ENCODE measurements around the gene SORCS2.

SORCS2 gene

GRCh38 chr4:7650606-7651385 lies 458.5 kb downstream of the SORCS2 start:
- TF ChIP-seq RAD21 (IDR thresholded peaks at IDR 0.05; ENCODE audit: low read depth) (peak; percentile 66), EP300 (IDR thresholded peaks at IDR 0.05; ENCODE audit: borderline replicate concordance) (no peak)

GRCh38 chr4:7651461-7651921 lies 459.2 kb downstream of the SORCS2 start:
- TF ChIP-seq USF1 (IDR thresholded peaks at IDR 0.05) (no peak), EP300 (IDR thresholded peaks at IDR 0.05; ENCODE audit: borderline replicate concordance) (no peak), EGR1 (IDR thresholded peaks at IDR 0.05) (no peak), YY1 (IDR thresholded peaks at IDR 0.05; ENCODE audit: low read depth) (no peak), REST (IDR thresholded peaks at IDR 0.05; ENCODE audit: low read depth) (no peak), TCF12 (IDR thresholded peaks at IDR 0.05; ENCODE audit: low read depth) (no peak), FOXM1 (IDR thresholded peaks at IDR 0.05; ENCODE audit: borderline replicate concordance, low read depth) (no peak), ZBTB7A (IDR thresholded peaks at IDR 0.05; ENCODE audit: low read depth) (no peak), RAD21 (IDR thresholded peaks at IDR 0.05; ENCODE audit: low read depth) (no peak)

- TF ChIP-seq FOXM1 (IDR thresholded peaks at IDR 0.05; ENCODE audit: borderline replicate concordance, low read depth) (no peak), NFIC (IDR thresholded peaks at IDR 0.05) (no peak), TAF1 (IDR thresholded peaks at IDR 0.05; ENCODE audit: low read depth) (no peak), REST (IDR thresholded peaks at IDR 0.05; ENCODE audit: low read depth) (no peak), ZBTB7A (IDR thresholded peaks at IDR 0.05; ENCODE audit: low read depth) (no peak), EGR1 (IDR thresholded peaks at IDR 0.05) (no peak), CEBPB (IDR thresholded peaks at IDR 0.05) (no peak), USF1 (IDR thresholded peaks at IDR 0.05) (no peak), RAD21 (IDR thresholded peaks at IDR 0.05; ENCODE audit: low read depth) (no peak), MAX (IDR thresholded peaks at IDR 0.05) (no peak), EP300 (IDR thresholded peaks at IDR 0.05; ENCODE audit: borderline replicate concordance) (no peak), CREB1 (IDR thresholded peaks at IDR 0.05; ENCODE audit: low read depth) (no peak), YY1 (IDR thresholded peaks at IDR 0.05; ENCODE audit: low read depth) (no peak), TCF12 (IDR thresholded peaks at IDR 0.05; ENCODE audit: low read depth) (no peak), TEAD4 (IDR thresholded peaks at IDR 0.05) (no peak)
Observed at GRCh38 chr4:7652006-7652405, 459.7 kb downstream of the SORCS2 start.

GRCh38 chr4:7652451-7652881 lies 460.1 kb downstream of the SORCS2 start:
- no peak for TF ChIP-seq ZBTB7A (IDR thresholded peaks at IDR 0.05; ENCODE audit: low read depth)
- TF ChIP-seq TAF1 (IDR thresholded peaks at IDR 0.05; ENCODE audit: low read depth), result no peak
- no peak for TF ChIP-seq EGR1 (IDR thresholded peaks at IDR 0.05)
- TF ChIP-seq RAD21 (IDR thresholded peaks at IDR 0.05; ENCODE audit: low read depth), result no peak
- no peak for TF ChIP-seq YY1 (IDR thresholded peaks at IDR 0.05; ENCODE audit: low read depth)
- no peak for TF ChIP-seq CREB1 (IDR thresholded peaks at IDR 0.05; ENCODE audit: low read depth)
- no peak for TF ChIP-seq NFIC (IDR thresholded peaks at IDR 0.05)
- TF ChIP-seq EP300 (IDR thresholded peaks at IDR 0.05; ENCODE audit: borderline replicate concordance), result no peak
- no peak for TF ChIP-seq MAX (IDR thresholded peaks at IDR 0.05)
- no peak for TF ChIP-seq FOXM1 (IDR thresholded peaks at IDR 0.05; ENCODE audit: borderline replicate concordance, low read depth)

GRCh38 chr4:7652906-7653305 lies 460.6 kb downstream of the SORCS2 start:
- no peak for TF ChIP-seq REST (IDR thresholded peaks at IDR 0.05; ENCODE audit: low read depth)
- no peak for TF ChIP-seq EGR1 (IDR thresholded peaks at IDR 0.05)
- TF ChIP-seq MAX (IDR thresholded peaks at IDR 0.05), result no peak
- no peak for TF ChIP-seq TCF12 (IDR thresholded peaks at IDR 0.05; ENCODE audit: low read depth)
- TF ChIP-seq CEBPB (IDR thresholded peaks at IDR 0.05), result no peak
- no peak for TF ChIP-seq RAD21 (IDR thresholded peaks at IDR 0.05; ENCODE audit: low read depth)
- TF ChIP-seq NFIC (IDR thresholded peaks at IDR 0.05), result no peak
- no peak for TF ChIP-seq FOXM1 (IDR thresholded peaks at IDR 0.05; ENCODE audit: borderline replicate concordance, low read depth)
- no peak for TF ChIP-seq ZBTB7A (IDR thresholded peaks at IDR 0.05; ENCODE audit: low read depth)
- TF ChIP-seq TAF1 (IDR thresholded peaks at IDR 0.05; ENCODE audit: low read depth), result no peak
- TF ChIP-seq YY1 (IDR thresholded peaks at IDR 0.05; ENCODE audit: low read depth), result no peak

All from Ishikawa (cell line).